ENCODE results near the gene CAPN13.

The CAPN13 gene

GRCh38 chr2:30764021-30764800, 43.0 kb downstream of the CAPN13 start:
- in situ Hi-C loops (cut with MboI; ENCODE audit: low sequenced_read_pairs), result no loop called here

DNA sequence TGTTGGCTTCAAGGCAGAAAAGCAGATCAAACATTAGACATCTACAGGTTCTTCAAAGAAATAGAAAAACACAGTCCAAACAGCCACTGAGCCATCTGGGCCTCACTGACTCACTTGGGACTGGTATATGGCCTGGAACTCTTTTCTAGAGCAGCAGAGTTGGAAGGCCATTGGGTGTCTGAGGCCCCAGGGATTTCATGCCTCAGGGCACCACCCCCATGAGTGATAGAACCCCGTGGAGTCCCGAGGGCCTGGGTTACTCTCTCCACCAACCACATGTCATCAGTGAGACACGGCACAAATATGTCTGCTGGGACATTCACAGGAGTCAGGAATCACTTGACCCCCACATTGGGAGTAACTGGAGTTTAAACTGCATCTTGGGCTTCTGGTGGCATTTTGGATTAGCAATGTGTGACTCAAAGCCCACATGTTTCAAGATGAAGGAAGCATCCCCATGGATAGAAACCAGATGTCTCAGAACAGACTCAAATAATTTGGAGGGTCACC, 44.0 kb downstream of the CAPN13 start:
- in situ Hi-C loops (cut with MboI; ENCODE audit: low sequenced_read_pairs), result no loop called here

DNA sequence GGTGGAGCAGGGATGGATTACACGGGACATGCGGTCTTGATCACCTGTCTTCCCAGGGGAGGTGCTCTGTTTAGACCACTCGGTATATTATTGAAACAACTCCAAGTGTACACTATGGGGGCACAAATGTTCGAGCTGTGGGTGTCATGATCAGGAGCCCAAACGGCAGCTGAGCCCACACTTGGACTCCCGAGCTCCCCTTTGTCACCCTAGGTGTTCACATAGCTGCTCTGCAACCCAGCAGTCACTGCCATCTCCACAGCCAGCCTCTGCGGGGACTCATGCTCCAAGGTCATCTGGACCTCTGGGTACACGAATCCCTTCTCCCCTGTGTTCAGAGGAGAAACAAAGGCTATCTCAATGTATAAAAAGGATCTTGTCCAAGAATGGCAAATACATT, 46.0 kb downstream of the CAPN13 start:
- in situ Hi-C loops (cut with MboI; ENCODE audit: low sequenced_read_pairs), result no loop called here

GRCh38 chr2:30759481-30759880, 47.8 kb downstream of the CAPN13 start:
- in situ Hi-C loops (cut with MboI; ENCODE audit: low sequenced_read_pairs), result no loop called here

DNA sequence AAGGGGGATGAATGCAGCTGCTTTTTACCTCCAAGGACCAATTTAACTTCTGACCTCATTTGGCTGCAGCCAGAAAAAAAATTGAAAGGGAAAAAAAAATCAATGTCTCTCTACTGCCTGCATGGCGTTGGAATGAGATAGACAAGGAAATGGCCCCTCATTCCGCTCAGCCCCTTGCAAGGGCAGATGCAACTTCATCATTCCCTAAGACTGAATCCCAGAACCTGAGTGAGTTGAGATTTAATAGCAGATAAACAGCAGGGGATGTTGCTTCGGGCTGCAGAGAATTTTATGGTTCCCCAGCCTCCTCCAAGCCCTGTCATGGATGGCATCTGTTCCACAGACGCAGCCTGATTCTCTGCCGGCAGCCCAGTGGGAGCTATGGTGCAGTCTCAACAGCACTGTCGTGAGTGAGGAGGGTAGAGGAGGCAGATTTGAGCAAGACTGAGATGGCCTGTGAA, 49.0 kb downstream of the CAPN13 start:
- in situ Hi-C loops (cut with MboI; ENCODE audit: low sequenced_read_pairs), result no loop called here

DNA sequence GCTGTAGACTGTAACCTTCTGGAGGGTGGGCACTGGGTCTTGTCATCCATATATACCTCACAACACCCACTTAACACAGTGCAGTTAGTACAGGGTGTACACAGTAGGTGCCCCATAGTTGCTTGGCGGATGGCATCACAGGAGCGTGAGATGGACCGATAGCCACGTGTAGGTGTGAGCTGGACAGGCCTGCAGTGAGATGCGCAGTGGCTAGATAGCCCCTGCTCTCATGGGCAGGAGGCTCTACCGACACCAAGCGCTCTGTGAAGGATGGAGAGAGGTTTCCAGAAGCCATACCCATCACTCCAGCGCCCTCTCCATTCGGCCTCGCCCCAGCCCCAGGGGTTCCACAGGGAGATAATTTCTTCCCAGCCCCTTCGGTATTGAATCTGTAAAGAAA, 49.5 kb downstream of the CAPN13 start:
- in situ Hi-C loops (cut with MboI; ENCODE audit: low sequenced_read_pairs), result no loop called here

GRCh38 chr2:30756971-30757370, 50.3 kb downstream of the CAPN13 start:
- in situ Hi-C loops (cut with MboI; ENCODE audit: low sequenced_read_pairs), result no loop called here

GRCh38 chr2:30756051-30756719, 51.1 kb downstream of the CAPN13 start:
- in situ Hi-C loops (cut with MboI; ENCODE audit: low sequenced_read_pairs), result no loop called here

- in situ Hi-C loops (cut with MboI; ENCODE audit: low sequenced_read_pairs), result no loop called here
Measured at GRCh38 chr2:30753630-30754029, 53.6 kb downstream of the CAPN13 start.

- in situ Hi-C loops (cut with MboI; ENCODE audit: low sequenced_read_pairs), result no loop called here
Measured at GRCh38 chr2:30752811-30753210, 54.4 kb downstream of the CAPN13 start.

DNA sequence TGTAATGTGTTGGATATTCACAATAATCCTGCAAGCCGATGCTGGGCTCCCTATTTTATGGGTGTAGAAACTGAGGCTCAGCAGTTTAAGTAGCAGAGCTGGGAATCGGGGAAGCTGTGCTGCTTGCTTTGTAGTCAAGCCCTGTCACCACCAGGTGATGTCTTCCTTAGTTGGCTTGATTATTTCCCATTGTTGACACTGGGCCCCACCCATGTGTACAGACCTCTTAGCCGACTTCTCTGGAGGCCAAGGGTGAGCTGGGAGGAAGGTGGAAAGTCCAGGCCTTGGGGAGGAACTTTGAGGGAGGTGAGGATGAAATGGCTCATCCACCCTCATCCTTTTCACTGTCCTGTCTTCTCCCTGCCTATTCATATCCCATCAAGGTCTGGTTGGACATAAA, 60.0 kb downstream of the CAPN13 start:
- in situ Hi-C loops (cut with MboI; ENCODE audit: low sequenced_read_pairs), result no loop called here

- in situ Hi-C loops (cut with MboI; ENCODE audit: low sequenced_read_pairs), result no loop called here
Measured at GRCh38 chr2:30744823-30745222, 62.4 kb downstream of the CAPN13 start.

DNA sequence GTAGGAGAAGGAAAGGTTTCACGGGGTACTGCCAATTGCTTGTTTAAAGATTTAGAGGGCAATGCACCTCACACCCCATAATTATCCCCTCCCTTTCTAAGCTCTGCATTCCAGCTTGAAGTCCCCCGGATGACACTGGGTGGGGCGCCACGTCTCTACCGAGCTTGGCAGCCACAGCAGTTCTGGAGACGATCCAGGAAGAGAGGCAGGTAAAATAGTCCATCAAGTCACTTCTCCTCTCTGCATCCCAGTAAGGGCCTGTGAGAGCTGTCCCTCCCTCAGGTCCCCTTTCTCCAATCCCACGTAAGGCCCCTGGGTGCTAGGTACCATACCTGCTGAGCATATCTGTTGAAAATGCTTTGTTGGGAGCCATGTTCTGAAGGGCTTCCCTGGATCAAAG, 65.7 kb downstream of the CAPN13 start:
- in situ Hi-C loops (cut with MboI; ENCODE audit: low sequenced_read_pairs), result no loop called here

DNA sequence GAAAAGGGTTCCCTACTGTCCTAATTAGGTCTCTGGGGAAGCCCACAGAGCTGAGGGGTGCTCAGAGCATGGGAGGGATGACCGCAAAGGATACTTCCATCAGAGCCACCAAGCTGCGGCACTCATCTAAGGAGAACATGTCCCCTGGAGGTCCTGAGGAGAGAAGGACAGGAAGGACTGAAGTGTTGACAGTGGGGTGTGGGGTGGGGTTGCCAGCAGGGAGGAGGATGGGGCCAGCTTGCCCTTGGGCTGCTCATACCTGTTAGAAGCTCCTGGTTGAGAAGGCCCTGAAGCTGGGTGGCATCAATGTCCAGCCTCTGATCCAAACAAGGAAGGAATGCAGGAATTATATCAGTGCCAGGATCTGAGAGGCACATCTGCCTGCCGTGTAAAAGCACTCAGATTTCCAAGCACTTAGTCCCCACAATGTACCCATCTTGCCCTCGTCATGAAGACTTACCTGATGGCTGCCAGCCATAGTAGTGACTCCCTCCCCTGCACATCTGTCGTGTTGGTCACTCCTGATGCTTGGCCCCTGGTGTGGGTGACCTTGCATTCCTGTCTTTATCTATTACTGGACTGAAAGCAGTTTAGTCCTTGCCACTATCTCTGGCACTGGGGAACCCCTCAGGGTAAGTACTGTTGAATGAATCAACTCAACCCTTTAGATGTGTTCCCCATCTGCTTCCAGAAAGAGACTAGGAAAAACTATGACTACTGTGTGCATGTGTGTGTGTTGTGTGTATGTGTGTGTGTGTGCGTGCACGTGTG, 68.9 kb downstream of the CAPN13 start:
- in situ Hi-C loops (cut with MboI; ENCODE audit: low sequenced_read_pairs), result no loop called here

DNA sequence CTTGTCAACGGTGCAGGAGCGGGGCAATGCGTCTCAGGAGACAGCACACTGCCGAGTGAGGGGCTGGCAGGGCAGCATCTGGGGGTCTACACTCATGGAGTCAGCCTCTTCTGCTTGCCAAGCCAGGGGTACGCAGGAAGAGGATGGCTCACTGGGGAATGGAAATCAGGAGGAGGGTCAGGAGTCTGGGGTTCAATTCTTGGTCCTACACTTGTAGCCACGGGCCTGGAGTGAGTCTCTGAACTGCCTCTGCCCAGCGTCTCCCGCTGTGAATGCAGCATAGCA, 70.0 kb downstream of the CAPN13 start:
- in situ Hi-C loops (cut with MboI; ENCODE audit: low sequenced_read_pairs), result no loop called here

- in situ Hi-C loops (cut with MboI; ENCODE audit: low sequenced_read_pairs), result no loop called here
Measured at GRCh38 chr2:30736461-30737325, 70.6 kb downstream of the CAPN13 start.

- in situ Hi-C loops (cut with MboI; ENCODE audit: low sequenced_read_pairs), result no loop called here
Measured at GRCh38 chr2:30733876-30734520, 73.2 kb downstream of the CAPN13 start.

DNA sequence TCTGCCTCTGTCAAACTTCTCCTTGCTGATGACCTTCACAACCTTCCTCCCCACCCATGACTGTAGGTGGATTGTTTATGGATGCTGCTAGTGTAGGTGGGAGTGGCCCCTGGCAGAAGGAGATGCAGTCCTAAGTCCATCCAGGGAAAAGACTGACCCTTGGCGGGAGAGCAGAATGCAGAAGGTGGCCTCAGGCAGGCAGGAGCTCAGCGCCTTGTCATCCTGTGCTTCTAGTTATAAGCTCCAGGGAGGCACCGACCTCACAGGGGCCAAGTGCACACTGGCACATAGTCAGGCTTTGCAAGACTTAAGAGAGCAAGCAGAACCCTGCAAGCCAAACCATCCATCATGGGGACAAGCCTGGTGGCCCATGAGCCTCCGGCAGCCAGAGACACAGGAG, 74.4 kb downstream of the CAPN13 start:
- in situ Hi-C loops (cut with MboI; ENCODE audit: low sequenced_read_pairs), result no loop called here

DNA sequence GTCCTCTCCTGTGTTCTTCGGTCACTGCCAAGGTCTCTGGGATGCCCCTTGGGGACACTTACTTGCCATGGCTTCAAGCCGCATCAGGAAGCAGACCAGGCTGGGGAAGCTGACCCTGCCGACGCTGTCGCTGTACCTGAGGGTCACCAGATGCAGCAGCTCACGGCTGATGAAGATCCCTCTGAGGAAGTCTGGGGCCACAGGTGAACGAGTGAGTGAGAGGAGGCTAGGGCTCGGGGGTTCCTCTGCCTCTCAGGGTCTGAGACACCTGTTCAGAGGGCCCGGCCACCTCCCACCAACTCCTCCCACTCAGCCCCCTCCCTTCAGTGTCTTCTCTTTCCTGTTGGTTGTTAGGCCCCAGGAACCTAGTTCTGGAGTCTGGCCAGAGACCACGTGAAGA, 74.9 kb downstream of the CAPN13 start:
- in situ Hi-C loops (cut with MboI; ENCODE audit: low sequenced_read_pairs), result no loop called here

GRCh38 chr2:30731706-30732105, 75.5 kb downstream of the CAPN13 start:
- in situ Hi-C loops (cut with MboI; ENCODE audit: low sequenced_read_pairs), result no loop called here

All from hTERT RPE-1 (cell line).